Psoas muscle (tissue), 8 donors: ENCODE results near the gene SORBS1. TPM values are rescaled to one million over a fixed set of nuclear protein-coding genes. Genes with fewer than 3 reads are reported as not detected.

Experiments
- ATAC-seq, 4 donors: fragments of 200-7000 bp; cut with Tn5 transposase; one replicate each; pipeline ENCODE4 v1.9.1; 2020; ENCODE audit warnings: moderate library complexity in 3 of 4, mild to moderate bottlenecking in 2 of 4
- DNase-seq, 2 donors: peaks; one replicate each; pipeline ENCODE4 v3.0.0-alpha.2; 2020
- H3K27ac ChIP-seq: fragments of 200-600 bp; one replicate; pipeline ENCODE4 v1.8.0; 2022
- H3K27me3 ChIP-seq, 3 donors: fragments of 200-600 bp in 1 of 3; one replicate each; pipeline versions ENCODE4 v1.6.1 to v1.8.0; 2013 to 2022; ENCODE audit warnings: low read length in 2 of 3, mild to moderate bottlenecking in 2 of 3, moderate library complexity in 1 of 3; ENCODE audit not compliant: insufficient read depth in 3 of 3
- H3K36me3 ChIP-seq, 2 donors: fragments of 200-600 bp in 1 of 2; one replicate each; pipeline versions ENCODE4 v1.6.1 to v1.8.0; 2013 to 2022; ENCODE audit warnings: low read depth in 1 of 2, mild to moderate bottlenecking in 1 of 2, moderate library complexity in 1 of 2; ENCODE audit not compliant: insufficient read depth in 1 of 2
- H3K4me1 ChIP-seq: fragments of 200-600 bp; one replicate; pipeline ENCODE4 v1.8.0; 2022
- H3K4me3 ChIP-seq: fragments of 200-600 bp; one replicate; pipeline ENCODE4 v1.8.0; 2022; ENCODE audit warnings: mild to moderate bottlenecking
- H3K9me3 ChIP-seq: fragments of 200-600 bp; one replicate; pipeline ENCODE4 v1.8.0; 2022
- WGBS, 3 donors: extraction: QIAGEN DNeasy Blood & Tissue Kit; methylation state at CpG; one replicate each; pipeline versions ENCODE4 v1.1.6 to v1.1.7; 2013; 5-methylcytosine and 5-hydroxymethylcytosine counted together
- intact Hi-C, 2 donors: fragments of 100-400 bp; cut with DNase I; formaldehyde crosslinking; loops; one replicate each; pipeline versions ENCODE4 v1.11.0 to v1.14.2; 2022
- polyA plus RNA-seq, 3 donors: library from polyadenylated mRNA; stranded (reverse); fragments of 200-250 nt; gene quantifications; one replicate each; pipeline ENCODE4 v1.2.3, GENCODE V29; 2013
- total RNA-seq, 4 donors: library from RNA; stranded (reverse); fragmentation: NEBNext Ultra II Directional in 2 of 4; extraction: Animal tissue kit (Norgen Biotek cat#: 25700) in 2 of 4; gene quantifications; one replicate each; pipeline versions ENCODE4 v1.2.1 to v1.2.4, GENCODE V29; 2021 to 2023
- TF ChIP-seq, protein P1 (sequence below): fragments of 200-600 bp; IDR thresholded peaks from one replicate; pipeline ENCODE4 v1.8.0; 2022; ENCODE audit warnings: antibody characterized with exemption
- donor health status: healthy with polysubstance abuse.
- donor health status: DM: no; HTN: no; CAD: no; lungs with moderate emphysema.
- donor health status: Bipolar disorder and iron deficiency.
- donor health status: healthy.
- donor health status: DM: yes; HTN: yes; CAD: no.
- donor health status: DM: no; HTN: no; CAD: no.
- donor health status: DM: no; HTN: no; CAD: no.
- donor health status: DM: yes; HTN: yes; CAD: no.

The SORBS1 gene
- total and polyA plus RNA-seq, 7 donors = 17.3 to 306 (median 145) TPM

GRCh38 chr10:95280637-95281036 is 280.5 kb downstream of the SORBS1 start:
- H3K27ac ChIP-seq = peak overlapping the region; percentile 70
- intact Hi-C loops = no loop called here
- H3K4me1 ChIP-seq = peaks cover 82% of the 10 kb centered on the region
- H3K4me3 ChIP-seq = no peak overlapping the region
- 17 to 47% (median 30%) methylated on average over 2 of the region's 2 CpGs for WGBS, 3 donors
- no peaks in the 10 kb centered on the region for H3K36me3 ChIP-seq
- no peaks in the 10 kb centered on the region for H3K27me3 ChIP-seq
- no peaks in the 10 kb centered on the region for H3K9me3 ChIP-seq
- DNase-seq = no peak
- TF ChIP-seq, protein P1, sequence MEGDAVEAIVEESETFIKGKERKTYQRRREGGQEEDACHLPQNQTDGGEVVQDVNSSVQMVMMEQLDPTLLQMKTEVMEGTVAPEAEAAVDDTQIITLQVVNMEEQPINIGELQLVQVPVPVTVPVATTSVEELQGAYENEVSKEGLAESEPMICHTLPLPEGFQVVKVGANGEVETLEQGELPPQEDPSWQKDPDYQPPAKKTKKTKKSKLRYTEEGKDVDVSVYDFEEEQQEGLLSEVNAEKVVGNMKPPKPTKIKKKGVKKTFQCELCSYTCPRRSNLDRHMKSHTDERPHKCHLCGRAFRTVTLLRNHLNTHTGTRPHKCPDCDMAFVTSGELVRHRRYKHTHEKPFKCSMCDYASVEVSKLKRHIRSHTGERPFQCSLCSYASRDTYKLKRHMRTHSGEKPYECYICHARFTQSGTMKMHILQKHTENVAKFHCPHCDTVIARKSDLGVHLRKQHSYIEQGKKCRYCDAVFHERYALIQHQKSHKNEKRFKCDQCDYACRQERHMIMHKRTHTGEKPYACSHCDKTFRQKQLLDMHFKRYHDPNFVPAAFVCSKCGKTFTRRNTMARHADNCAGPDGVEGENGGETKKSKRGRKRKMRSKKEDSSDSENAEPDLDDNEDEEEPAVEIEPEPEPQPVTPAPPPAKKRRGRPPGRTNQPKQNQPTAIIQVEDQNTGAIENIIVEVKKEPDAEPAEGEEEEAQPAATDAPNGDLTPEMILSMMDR = no peak
- ATAC-seq = no peak

- H3K36me3 ChIP-seq = no peaks in the 10 kb centered on the region
- ATAC-seq = no peak
- H3K27me3 ChIP-seq = no peaks in the 10 kb centered on the region
- peak overlapping the region; percentile 70 for H3K27ac ChIP-seq
- no peak overlapping the region for H3K4me3 ChIP-seq
- TF ChIP-seq, protein P1 = no peak
- no peak for DNase-seq
- H3K9me3 ChIP-seq = no peaks in the 10 kb centered on the region
- intact Hi-C loops = no loop called here
- H3K4me1 ChIP-seq = peaks cover 78% of the 10 kb centered on the region
- 71 to 75% (median 74%) methylated on average over 4 of the region's 4 CpGs for WGBS, 3 donors
Measured at GRCh38 chr10:95279042-95279820, 281.9 kb downstream of the SORBS1 start.

- no peaks in the 10 kb centered on the region for H3K9me3 ChIP-seq
- ATAC-seq (peak in 3 of 4 donors; percentile 26 to 58 (median 51)), DNase-seq (peak; percentile 63 to 71)
- TF ChIP-seq, protein P1 = no peak
- peak overlapping the region; percentile 70 for H3K27ac ChIP-seq
- H3K4me3 ChIP-seq = peak overlapping the region; percentile 2
- H3K36me3 ChIP-seq = no peaks in the 10 kb centered on the region
- WGBS, 3 donors = 45 to 66% (median 64%) methylated on average over 6 of the region's 6 CpGs
- H3K4me1 ChIP-seq = peaks cover 82% of the 10 kb centered on the region
- intact Hi-C loops = no loop called here
- H3K27me3 ChIP-seq = no peaks in the 10 kb centered on the region
Measured at GRCh38 chr10:95278061-95278988, 282.8 kb downstream of the SORBS1 start.

DNA sequence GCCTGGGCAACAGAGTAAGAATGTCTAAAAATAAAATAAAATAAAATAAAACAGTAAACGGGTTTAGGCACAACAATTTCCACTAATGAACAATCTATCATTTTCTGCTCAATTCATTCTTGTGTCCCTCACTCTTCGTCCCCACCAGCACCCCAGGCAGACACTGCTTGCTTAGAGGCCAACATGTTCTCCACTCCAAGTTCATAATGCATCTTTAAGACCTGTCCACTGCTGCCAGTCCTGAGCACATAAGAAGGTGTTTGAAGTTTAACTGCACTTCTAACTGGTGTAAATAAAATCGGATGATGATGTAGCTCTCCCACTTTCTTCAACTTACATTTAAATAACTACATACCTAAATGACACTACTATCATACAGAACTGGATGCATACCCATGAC is 283.6 kb downstream of the SORBS1 start:
- ATAC-seq (no peak), DNase-seq (no peak)
- Histone ChIP-seq H3K4me3 (no peak overlapping the region), H3K36me3 (no peaks in the 10 kb centered on the region), H3K9me3 (no peaks in the 10 kb centered on the region), H3K27me3 (no peaks in the 10 kb centered on the region), H3K4me1 (peaks cover 82% of the 10 kb centered on the region), H3K27ac (peak overlapping the region; percentile 70)
- TF ChIP-seq, protein P1 = no peak
- 48 to 63% (median 60%) methylated on average over 3 of the region's 3 CpGs for WGBS, 3 donors
- intact Hi-C loops = no loop called here
